GM23248 (cell line): ENCODE data around the gene AGBL3.

ENCODE experiments used
- EZH2 ChIP-seq: fragments of 200-600 bp; sonication (generic); IDR thresholded peaks from 2 replicates; pipeline ENCODE4 v1.6.1; 2018; ENCODE audit warnings: antibody characterized with exemption, mild to moderate bottlenecking; ENCODE audit not compliant: insufficient read depth, poor library complexity, severe bottlenecking
- EZH2phosphoT487 ChIP-seq: fragments of 200-600 bp; sonication (generic); IDR thresholded peaks from 2 replicates; pipeline ENCODE4 v1.6.1; 2018; ENCODE audit warnings: antibody characterized with exemption, moderate library complexity, mild to moderate bottlenecking, low read depth; ENCODE audit not compliant: insufficient read depth

DNA sequence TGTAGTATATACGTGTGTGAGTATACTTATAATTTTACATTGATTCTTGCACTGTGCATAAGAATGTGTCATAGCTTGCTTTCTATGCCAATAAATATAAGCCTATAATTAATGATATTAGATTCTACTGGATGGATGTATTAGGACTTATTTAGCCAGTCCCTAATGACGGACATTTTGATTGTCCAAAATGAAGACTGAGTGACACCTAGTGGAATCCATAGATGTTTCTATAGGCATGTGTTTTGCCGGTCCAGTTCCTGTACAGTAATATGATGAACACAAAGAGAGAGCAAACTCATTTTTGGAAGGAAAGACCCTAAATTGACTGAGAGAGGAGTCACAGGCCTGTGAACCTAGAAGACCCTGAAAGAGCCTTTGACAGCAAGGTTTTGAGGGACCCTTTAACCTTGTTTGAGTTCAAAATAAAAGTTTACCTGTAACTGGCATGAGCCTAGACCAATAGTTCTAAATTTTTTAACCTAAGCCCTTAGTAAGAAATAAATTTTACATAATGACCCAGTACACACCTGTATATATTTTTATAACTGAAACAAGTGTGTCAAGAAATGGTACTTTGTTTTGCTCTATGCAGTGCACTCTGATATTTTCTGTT lies 42.4 kb upstream of the AGBL3 start:
- TF ChIP-seq EZH2 (no peak), EZH2phosphoT487 (no peak)
